Kidney epithelial cell (primary cell): ENCODE measurements around the gene FLAD1. TPM values are rescaled to one million over a fixed set of nuclear protein-coding genes. Genes with fewer than 3 reads are reported as not detected.

ENCODE experiments used
- DNase-seq: peaks from one replicate; pipeline ENCODE4 v3.0.0-alpha.2; 2010; ENCODE audit warnings: low read depth
- H3K27me3 ChIP-seq: 2 replicates; pipeline ENCODE4 v1.6.0; 2011; ENCODE audit warnings: low read length; ENCODE audit not compliant: control insufficient read depth, insufficient read depth
- H3K36me3 ChIP-seq: 2 replicates; pipeline ENCODE4 v1.5.1; 2011; ENCODE audit warnings: low read length; ENCODE audit not compliant: control insufficient read depth, insufficient read depth
- H3K4me3 ChIP-seq: 2 replicates; pipeline ENCODE4 v1.5.1; 2011; ENCODE audit warnings: low read depth, mild to moderate bottlenecking, control low read depth, low read length
- total RNA-seq: library from RNA; depleted of rRNA; stranded (reverse); fragments of >200 nt; gene quantifications from 2 replicates; pipeline ENCODE4 v1.2.3, GENCODE V29; 2015
- TF ChIP-seq, protein P1 (sequence below): IDR thresholded peaks from 2 replicates; pipeline ENCODE4 v1.5.1; 2011; ENCODE audit warnings: mild to moderate bottlenecking, moderate library complexity, low read length, control low read depth, inconsistent platforms; ENCODE audit not compliant: insufficient read depth, poor library complexity, severe bottlenecking

FLAD1 gene
- total RNA-seq, 1 donor from 2014 or later: 53.0 TPM

DNA sequence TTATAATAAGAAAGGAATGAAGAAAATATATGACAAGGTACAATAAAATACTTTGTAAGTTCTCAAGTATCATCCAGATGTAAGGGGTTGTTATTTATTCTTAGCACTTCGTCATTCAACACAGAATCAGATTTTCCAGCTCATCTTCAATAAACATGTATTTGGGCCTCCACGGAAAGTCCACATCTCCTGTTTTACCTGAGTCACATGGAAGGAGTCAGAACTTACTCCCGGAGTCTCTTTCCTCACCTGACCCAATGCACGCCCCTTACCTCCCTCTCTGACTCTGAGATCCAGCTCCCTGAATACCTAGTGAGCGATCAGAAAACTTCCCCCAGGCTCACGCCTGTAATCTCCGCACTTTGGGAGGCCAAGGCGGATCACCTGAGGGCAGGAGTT is 45.2 kb upstream of the FLAD1 start:
- DNase-seq: no peak
- no peaks in the 10 kb centered on the region for H3K36me3 ChIP-seq
- H3K4me3 ChIP-seq: peak overlapping the region; percentile 63
- H3K27me3 ChIP-seq: no peaks in the 10 kb centered on the region
- TF ChIP-seq, protein P1, sequence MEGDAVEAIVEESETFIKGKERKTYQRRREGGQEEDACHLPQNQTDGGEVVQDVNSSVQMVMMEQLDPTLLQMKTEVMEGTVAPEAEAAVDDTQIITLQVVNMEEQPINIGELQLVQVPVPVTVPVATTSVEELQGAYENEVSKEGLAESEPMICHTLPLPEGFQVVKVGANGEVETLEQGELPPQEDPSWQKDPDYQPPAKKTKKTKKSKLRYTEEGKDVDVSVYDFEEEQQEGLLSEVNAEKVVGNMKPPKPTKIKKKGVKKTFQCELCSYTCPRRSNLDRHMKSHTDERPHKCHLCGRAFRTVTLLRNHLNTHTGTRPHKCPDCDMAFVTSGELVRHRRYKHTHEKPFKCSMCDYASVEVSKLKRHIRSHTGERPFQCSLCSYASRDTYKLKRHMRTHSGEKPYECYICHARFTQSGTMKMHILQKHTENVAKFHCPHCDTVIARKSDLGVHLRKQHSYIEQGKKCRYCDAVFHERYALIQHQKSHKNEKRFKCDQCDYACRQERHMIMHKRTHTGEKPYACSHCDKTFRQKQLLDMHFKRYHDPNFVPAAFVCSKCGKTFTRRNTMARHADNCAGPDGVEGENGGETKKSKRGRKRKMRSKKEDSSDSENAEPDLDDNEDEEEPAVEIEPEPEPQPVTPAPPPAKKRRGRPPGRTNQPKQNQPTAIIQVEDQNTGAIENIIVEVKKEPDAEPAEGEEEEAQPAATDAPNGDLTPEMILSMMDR: no peak

DNA sequence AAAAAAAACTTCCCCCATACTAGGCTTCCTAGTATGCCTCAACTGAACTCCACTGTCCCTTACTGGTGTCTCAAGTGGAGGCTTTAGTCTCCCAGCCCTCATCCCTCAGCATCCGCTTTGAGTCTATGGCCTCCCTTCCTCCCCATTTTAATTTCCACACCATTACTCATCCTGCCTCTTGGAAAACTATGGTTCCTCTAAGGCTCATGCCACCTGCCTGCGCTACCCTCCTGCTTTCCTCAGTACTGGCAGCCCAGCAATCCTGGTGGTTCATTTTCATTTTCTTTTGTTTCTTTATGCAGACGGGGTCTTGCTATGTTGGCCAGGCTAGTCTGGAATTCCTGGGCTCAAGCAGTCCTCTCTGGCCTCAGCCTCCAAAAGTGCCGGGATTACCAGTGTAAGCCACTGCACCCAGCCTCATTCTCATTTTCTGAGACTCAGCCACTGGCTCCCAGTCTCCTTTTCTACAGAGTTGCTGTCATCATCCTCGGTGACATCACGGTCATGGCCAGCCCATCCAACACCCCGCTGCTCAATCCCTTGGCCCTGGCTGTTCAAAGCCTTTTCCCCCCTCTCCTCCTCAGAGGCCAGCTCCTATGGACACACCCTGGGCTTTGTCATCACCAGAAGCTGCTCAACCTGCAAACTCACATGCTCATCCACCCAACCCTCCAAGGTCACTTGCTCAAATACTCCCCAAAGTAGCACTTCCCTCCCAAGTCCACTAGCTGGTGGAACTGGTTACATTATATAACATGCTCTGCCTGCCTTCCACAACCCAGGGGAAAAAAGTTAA is 44.3 kb upstream of the FLAD1 start:
- Histone ChIP-seq H3K27me3 (no peaks in the 10 kb centered on the region), H3K36me3 (no peaks in the 10 kb centered on the region), H3K4me3 (no peak overlapping the region)
- TF ChIP-seq, protein P1: no peak
- DNase-seq: no peak

DNA sequence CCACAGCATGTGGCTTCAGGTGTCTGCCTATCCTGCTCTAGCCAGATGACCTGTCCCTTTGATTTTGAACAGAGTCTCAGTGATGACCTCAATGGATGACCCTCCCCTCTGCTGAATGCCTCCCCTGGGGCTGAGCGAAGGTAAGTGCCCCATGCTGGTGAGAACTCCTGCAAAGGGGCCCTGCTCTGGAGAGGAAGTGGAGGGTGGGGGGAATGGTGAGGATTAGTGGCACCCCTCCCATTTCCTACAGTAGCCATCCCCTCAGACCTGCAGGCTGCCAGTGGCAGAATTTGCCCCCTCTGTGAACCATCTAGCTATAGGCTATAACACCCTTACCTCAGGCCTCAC is 43.0 kb upstream of the FLAD1 start:
- H3K36me3 ChIP-seq: no peaks in the 10 kb centered on the region
- H3K27me3 ChIP-seq: no peaks in the 10 kb centered on the region
- H3K4me3 ChIP-seq: no peak overlapping the region
- no peak for DNase-seq
- TF ChIP-seq, protein P1: no peak

DNA sequence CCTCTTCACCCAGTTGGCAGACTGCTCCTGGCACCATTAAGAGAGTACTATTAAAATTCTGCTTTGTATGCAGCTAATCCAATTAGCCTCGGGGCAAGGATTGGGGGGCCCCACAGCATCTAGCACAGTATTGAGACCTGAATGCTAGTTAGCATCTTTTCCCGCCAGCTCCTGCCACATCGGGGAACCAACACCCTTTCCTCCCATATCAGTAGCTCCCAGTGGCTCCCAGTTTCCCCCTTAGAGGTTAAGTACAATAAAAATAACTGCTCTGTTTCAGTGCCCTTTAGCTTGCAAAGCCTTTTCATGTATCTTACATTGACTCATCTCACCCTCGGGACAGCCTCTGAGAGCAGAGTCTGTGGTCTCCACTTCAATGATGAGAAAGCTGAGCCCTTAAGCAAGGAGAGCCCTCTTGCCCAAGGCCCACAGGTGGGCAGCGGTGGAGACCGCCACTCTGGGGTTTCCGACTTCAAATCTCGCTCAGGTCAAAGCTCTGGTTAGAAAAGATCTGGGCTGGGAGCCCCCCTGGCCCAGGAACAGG is 42.4 kb upstream of the FLAD1 start:
- no peaks in the 10 kb centered on the region for H3K36me3 ChIP-seq
- no peak for DNase-seq
- H3K27me3 ChIP-seq: no peaks in the 10 kb centered on the region
- no peak overlapping the region for H3K4me3 ChIP-seq
- TF ChIP-seq, protein P1: no peak

DNA sequence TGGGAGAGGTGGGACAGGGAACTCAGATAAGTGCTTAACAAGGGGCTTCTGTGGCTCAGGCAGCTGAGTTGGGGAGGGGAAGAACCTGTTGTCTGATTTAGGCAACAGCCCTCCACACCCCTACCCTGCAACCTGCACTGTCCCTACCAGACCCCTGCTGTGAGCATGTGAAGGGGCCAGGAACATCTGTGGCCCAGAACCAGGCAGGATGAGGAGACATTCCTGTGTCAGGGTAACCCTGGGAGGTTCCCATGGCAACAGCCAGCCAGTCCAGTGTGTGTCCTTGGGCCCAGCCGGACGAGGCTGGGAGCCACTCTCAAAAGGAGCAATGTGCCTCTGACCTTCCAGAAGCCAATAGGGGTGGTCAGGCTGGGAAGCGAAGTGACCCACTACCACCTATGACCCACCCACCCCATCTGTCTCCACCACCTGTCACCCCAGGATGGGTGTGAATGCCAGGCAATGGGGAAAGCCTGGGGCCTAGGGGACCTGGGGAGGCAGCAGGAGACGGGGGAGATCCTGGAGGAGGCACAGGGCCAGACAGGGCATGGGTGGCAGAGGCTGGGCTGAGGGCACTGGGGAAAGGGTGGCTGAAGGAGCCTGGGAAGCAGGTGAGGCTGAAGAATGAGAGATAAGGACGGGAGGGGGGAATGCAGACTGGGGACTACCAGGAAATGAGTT is 41.7 kb upstream of the FLAD1 start:
- TF ChIP-seq, protein P1: no peak
- H3K4me3 ChIP-seq: no peak overlapping the region

More for the DNA sequence above, 41.7 kb upstream of the FLAD1 start:
- H3K36me3 ChIP-seq: no peaks in the 10 kb centered on the region
- DNase-seq: no peak
- H3K27me3 ChIP-seq: no peaks in the 10 kb centered on the region
